GM03348 (cell line): ENCODE results near the gene OR13F1.
"Not testable (repeated sequence)": the region's sequence is repeated elsewhere in the genome, so short reads cannot be mapped to it uniquely, and the experiment has no call there.

Experiments
- DNase-seq: peaks from one replicate; pipeline ENCODE4 v3.0.0; 2012; ENCODE audit warnings: low spot score

The OR13F1 gene

GRCh38 chr9:104503963-104504362 is at the start of gene OR13F1:
OR13F1 (plus strand) TSS chr9:104504263; CDS start chr9:104504263, 0 bp downstream.
- no peak for DNase-seq

GRCh38 chr9:104456831-104457230 is 47.2 kb upstream of the OR13F1 start:
- DNase-seq: no peak

GRCh38 chr9:104463864-104464263 is 40.2 kb upstream of the OR13F1 start:
- no peak for DNase-seq

DNA sequence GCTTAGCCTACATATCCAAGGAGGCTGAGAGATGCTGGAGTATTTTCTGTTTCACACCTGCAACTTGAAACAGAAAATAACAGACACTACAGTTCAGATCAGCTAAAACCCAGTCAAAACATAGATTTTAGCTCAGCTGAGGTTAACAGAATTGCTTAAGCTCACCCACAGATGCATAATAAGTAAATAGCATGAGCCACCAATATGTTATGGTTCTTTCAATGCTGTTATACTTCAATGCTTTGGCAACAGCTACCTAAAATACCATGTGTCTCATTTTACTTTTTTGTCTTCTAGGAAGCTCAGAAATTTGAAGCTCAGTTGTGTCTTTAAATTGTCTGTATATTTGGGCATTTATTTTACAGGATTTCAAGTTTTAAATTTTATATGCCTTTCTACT is 35.8 kb upstream of the OR13F1 start:
- no peak for DNase-seq

DNA sequence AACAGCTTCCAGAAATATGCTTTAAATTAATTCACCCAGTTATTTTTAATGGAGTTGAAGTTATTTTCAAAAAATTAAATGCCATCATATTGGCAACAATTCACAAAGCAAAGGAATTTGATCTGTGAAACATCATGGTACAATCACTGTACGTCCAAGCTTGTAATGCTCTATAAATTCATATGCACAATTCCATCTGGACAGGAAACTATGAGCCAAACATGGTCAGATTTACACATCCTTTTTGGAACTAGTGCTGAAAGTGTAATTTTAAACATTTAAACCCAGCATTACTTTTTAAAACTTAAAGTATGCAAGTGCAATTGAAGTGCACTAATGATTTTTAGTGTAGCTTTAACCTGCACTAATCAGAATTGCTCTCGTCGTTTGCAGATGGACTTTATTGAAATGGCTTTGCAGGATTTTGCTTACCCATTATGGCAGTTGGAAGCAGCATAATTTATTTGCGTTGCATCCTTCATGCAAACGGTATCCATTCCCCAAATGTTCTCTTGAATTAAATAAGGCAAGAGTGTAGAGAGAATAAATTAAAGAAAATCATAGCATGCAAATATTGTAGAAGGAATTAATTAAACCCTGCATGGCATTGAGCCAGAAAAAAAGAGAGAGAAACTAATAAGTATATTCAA is 21.0 kb upstream of the OR13F1 start:
- no peak for DNase-seq

- no peak for DNase-seq
Measured at GRCh38 chr9:104485014-104485413, 19.0 kb upstream of the OR13F1 start.

DNA sequence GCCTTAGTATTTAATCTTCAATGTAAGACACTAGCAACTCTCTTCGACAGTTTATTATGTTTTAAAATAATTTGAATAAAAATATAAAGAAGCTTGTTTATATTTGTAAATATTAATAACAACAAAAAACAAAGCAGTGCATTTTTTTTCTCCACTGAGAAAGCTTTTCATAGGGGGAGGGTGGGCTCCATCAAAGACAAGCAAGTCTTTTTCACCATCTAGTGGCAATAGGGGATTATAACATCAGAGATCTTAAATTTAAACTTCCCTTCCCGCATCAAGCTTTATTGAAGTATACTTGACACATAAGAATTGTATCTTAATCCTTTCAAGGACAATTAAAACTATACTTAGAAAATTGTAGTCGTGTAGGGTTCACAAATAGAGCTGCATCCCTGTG is 9.3 kb upstream of the OR13F1 start:
- no peak for DNase-seq

- no peak for DNase-seq
Measured at GRCh38 chr9:104503440-104503839, 623 bp upstream of the OR13F1 start.

DNA sequence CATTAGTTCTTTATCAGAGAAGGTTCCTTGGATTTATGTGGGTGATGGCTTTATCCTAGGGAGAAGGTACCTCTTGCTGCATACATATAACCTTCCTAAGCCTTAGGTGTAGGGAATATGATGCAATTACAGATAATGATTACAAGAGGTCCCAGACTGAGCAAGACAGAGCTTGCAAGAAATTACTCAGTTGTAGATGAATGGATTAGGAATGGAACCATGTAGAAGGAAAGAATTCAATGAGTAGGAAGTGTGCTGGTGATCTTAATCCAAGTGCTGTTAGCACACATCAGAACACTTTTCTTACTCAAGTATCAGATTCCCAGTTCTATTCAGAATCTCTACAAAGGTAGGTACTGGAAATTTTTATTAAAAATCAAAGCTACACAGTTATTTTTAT is 2.5 kb downstream of the OR13F1 start:
- DNase-seq: no peak

- no peak for DNase-seq
Measured at GRCh38 chr9:104514901-104515300, 10.8 kb downstream of the OR13F1 start.

DNA sequence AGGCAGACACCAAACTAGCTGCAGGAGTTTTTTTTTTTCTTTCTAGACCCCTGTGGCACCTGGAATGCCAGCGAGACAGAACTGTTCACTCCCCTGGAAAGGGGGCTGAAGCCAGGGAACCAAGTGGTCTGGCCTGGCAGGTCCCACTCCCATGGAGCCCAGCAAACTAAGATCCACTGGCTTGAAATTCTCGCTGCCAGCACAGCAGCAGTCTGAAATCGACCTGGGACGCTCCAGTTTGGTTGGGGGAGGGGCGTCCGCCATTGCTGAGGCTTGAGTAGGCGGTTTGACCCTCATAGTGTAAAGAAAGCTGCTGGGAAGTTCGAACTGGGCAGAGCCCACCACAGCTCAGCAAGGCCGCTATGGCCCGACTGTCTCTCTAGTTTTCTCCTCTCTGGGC is 16.2 kb downstream of the OR13F1 start:
- not testable (repeated sequence) for DNase-seq

DNA sequence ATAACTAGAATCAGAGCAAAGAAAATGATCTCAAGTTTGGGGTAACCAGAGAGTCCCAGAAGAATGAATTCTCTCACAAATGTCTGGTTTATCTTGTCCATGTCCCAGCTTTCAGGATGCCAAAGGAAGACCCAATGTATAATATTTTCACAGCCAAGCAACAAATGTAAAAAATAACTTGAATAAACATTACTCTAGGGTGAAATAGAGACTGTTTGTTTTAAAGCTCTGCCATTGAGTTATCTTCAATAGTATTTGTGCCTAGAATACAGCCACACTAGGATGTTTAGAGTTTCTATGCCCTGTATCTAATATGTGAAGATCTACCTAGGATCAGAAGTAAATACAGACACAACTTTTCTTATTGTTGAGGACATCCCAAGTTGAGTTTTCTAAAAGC is 23.0 kb downstream of the OR13F1 start, which contains the start of gene OR13C4:
Gene OR13C4, minus strand, starts transcription at position 101 of the 400 bp plus-strand sequence. Its CDS starts 0 bp downstream, at position 101.
- no peak for DNase-seq

- DNase-seq: no peak
Measured at GRCh38 chr9:104536756-104537155, 32.7 kb downstream of the OR13F1 start, which contains the start of gene OR13C3. OR13C3 (minus strand) TSS chr9:104536856; CDS start chr9:104536723, 133 bp downstream.

DNA sequence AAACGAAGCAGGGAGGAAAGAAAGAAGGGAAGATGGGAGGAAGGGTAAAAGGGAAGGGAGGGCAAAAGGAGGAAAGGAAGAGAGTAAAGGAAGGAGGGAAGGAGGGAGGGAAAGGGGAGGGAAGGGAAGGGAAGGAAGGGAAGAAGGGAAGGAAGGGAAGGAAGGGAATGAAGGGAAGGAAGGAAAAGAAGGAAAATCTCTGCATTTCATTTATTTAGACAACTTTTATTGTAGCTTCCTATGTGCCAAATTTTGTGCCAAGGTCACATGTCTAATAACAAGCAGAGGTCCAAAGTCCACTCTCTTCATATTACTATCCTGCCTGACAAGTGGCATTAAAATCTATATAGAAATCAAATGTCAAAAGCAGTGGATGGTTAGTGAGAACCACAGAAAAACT is 35.2 kb downstream of the OR13F1 start:
- no peak for DNase-seq

- no peak for DNase-seq
Measured at GRCh38 chr9:104544644-104545043, 40.6 kb downstream of the OR13F1 start.

DNA sequence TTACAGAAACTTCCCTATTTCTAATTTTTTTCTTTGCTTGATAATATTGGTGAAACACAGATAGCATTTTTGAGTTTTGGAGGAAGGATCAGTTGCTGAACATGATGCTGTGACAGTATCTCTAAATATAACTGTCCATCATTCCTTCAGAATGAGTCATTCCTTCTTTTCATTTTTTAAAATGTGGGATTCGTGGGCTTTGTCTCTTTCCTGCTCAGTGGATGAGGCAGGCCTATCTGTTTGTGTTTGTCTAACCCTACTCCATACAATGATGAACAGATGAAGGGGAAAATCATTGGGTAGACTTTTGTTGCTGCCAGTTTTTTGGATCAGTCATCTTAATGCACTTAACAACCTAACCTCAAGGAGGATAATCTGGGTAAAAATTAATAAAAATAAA is 49.2 kb downstream of the OR13F1 start:
- DNase-seq: peak; percentile 1
